Measurements from ENCODE around the gene EZH2. TPM values are rescaled to one million over a fixed set of nuclear protein-coding genes. Genes with fewer than 3 reads are reported as not detected.
A peak's percentile ranks its signal among the peaks of the same experiment; 100 is the strongest.

Gene EZH2
- polyA plus RNA-seq, 1 of the 3 experiments (the other 2 are of a cell fraction), result 30.6 TPM

DNA sequence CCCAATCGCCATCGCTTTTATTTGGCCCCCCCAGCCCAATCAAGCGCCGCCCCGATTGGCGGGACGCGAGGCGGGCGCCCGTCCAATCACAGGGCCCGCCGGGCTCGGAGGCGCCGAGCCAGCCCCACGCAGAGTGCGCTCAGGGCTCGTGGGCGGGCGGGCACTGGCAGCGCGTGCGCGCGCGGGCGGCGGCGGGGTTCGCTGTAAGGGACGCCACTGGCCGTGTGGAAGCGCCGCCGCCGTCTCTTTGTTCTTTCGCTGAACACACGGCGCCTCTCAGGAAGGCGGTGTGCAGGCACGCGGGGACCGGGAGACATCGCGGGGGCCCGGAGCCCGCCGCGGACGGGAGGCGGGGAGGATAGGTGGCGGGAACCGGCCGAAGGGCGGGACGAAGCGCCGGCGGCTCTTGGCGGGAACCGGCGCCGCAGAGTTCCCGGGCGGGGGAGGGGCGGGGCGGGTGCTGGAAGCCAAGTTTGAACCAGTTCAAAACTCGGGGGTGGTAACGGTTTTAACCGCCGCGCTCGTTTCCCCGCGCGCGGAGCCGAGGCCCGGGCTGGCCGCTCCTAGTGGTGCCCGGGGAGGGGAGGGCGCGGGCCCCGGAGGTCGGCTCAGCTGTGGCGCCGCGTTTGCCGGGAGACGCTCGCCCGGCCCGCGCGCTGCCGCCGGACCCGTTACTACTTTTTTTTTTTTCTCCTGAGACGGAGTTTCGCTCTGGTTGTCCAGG is 370 bp upstream of the EZH2 start (continued):
- peak; percentile 65 for TF ChIP-seq MXI1 (IDR thresholded peaks at IDR 0.05; ENCODE audit: low read depth, low read length)
- TF ChIP-seq POLR2AphosphoS5 (IDR thresholded peaks at IDR 0.05; ENCODE audit: low read depth, low read length), result peak; percentile 77
- no peak for TF ChIP-seq TAF1 (IDR thresholded peaks at IDR 0.05; ENCODE audit: borderline replicate concordance, low read depth, low read length)
- TF ChIP-seq MEF2A (IDR thresholded peaks at IDR 0.05; ENCODE audit: borderline replicate concordance, low read depth), result no peak; the same call in 1 of the 2 replicates
- no peak for TF ChIP-seq RXRA (IDR thresholded peaks at IDR 0.05; ENCODE audit: borderline replicate concordance, low read depth)
- TF ChIP-seq ZBTB33 (IDR thresholded peaks at IDR 0.05; ENCODE audit: borderline replicate concordance, low read depth), result 0 out of 2 replicates have a peak, but pooled peaks have one; percentile 41
- TF ChIP-seq GATA2 (CRISPR knock-in tag; IDR thresholded peaks at IDR 0.05), result no peak

DNA sequence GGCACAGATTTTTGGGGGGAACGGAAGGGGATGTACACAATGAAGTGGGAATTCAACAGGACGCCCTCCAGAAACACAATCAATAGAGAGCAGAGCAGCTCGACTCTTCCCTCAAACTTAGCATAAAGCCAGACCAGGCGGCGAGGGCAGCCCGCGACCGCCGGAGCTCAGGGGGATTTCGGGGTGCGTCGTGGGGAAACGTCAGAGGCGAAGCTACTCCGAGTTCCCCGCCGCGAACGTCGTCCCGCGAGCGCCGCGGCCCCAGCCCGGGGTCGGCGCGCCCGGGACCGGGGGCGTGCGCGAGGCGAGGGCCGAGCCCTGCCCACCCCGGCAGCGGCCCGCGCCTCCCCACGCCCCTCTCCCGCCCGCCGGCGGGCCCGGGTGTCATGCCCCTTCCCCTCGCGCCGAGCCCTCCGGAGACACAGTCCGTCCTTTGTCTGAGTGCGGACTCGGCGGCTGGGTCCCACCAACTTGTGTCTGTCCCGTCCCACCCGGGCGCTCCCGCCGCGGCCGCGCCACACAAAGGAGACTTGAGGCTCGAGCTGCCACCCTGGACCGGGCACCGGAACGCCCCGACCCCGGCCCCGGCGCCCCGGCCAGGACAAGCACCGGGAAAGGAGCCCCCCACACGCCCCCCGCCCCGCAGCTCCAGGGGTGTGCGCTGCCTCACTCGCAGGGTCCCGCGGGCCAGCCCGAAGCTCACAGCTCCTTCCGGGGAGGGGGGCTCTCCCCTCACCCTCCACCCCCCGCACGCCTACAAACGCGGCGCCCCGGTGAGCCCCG is 634 bp downstream of the EZH2 start:
- no peaks in the 10 kb centered on the region for H3K9me2 ChIP-seq
- H3K9me3 ChIP-seq, result no peaks in the 10 kb centered on the region
- 0% methylated on average over 12 of the region's 88 CpGs for WGBS (ENCODE audit: low lambda C conversion rate)
- TF ChIP-seq RFX5 (IDR thresholded peaks at IDR 0.05; ENCODE audit: low read length), result no peak
- peak; percentile 69; the same call in 1 of the 2 replicates for TF ChIP-seq MXI1 (IDR thresholded peaks at IDR 0.05; ENCODE audit: low read depth, low read length)
- no peak for TF ChIP-seq SIN3A (IDR thresholded peaks at IDR 0.05; ENCODE audit: borderline replicate concordance, low read depth, low read length)
- TF ChIP-seq, protein P1, sequence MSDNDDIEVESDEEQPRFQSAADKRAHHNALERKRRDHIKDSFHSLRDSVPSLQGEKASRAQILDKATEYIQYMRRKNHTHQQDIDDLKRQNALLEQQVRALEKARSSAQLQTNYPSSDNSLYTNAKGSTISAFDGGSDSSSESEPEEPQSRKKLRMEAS (IDR thresholded peaks at IDR 0.05; ENCODE audit: low read depth), result no peak
- TF ChIP-seq, protein P2, sequence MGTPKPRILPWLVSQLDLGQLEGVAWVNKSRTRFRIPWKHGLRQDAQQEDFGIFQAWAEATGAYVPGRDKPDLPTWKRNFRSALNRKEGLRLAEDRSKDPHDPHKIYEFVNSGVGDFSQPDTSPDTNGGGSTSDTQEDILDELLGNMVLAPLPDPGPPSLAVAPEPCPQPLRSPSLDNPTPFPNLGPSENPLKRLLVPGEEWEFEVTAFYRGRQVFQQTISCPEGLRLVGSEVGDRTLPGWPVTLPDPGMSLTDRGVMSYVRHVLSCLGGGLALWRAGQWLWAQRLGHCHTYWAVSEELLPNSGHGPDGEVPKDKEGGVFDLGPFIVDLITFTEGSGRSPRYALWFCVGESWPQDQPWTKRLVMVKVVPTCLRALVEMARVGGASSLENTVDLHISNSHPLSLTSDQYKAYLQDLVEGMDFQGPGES (IDR thresholded peaks at IDR 0.05; ENCODE audit: low read depth, low read length), result no peak
- peaks cover 0 to 5% of the 10 kb centered on the region in 2 experiments for H3K36me3 ChIP-seq (replicated peaks in 1 of 2; ENCODE audit: control insufficient read depth in 1 of 2, insufficient read depth in 2 of 2, low read length in 1 of 2)
- H3F3A ChIP-seq (replicated peaks; ENCODE audit: insufficient read depth), result peaks cover 18% of the 10 kb centered on the region
- peak overlapping the region; percentile 93 for H3K4me2 ChIP-seq
- H3K27ac ChIP-seq (ENCODE audit: low read depth in 2 of 2, low read length in 1 of 2), result peak overlapping the region; percentile 71 to 75; a peak in 3 of 4 replicates
- peak overlapping the region; percentile 94 for H3K9ac ChIP-seq
- peaks cover 0 to 8% of the 10 kb centered on the region in 2 experiments; a peak in 2 of 4 replicates for H3K4me1 ChIP-seq (ENCODE audit: control insufficient read depth in 1 of 2, insufficient read depth in 2 of 2, low read depth in 1 of 2, low read length in 1 of 2)
- H2AFZ ChIP-seq (ENCODE audit: low read depth), result peak overlapping the region; percentile 75
- H3K4me3 ChIP-seq (ENCODE audit: low read depth in 2 of 2, low read length in 1 of 2), result peak overlapping the region; percentile 75 to 92
- CTCF ChIA-PET, result interaction anchor here (0.9 to 2.1 kb wide), 8 partner anchors 10 to 163 kb away, joined by 3 to 12 read pairs (median 3); no protein-coding TSS in a partner anchor
- peaks cover 14% of the 10 kb centered on the region; the same call in 1 of the 2 replicates for H4K20me1 ChIP-seq (ENCODE audit: insufficient read depth)
- POLR2A ChIA-PET, result interaction anchor here (0.9 to 1.6 kb wide), 4 partner anchors 25 to 81 kb away, joined by 3 to 5 read pairs (median 4); no protein-coding TSS in a partner anchor
- H3K27me3 ChIP-seq (ENCODE audit: insufficient read depth), result no peaks in the 10 kb centered on the region
- peaks cover 63% of the 10 kb centered on the region for H3K79me2 ChIP-seq (ENCODE audit: insufficient read depth)
- peak; percentile 86 for DNase-seq

All from SK-N-SH (cell line).